H9 (cell line): ENCODE data around the gene HYAL3. TPM values are rescaled to one million over a fixed set of nuclear protein-coding genes. Genes with fewer than 3 reads are reported as not detected.
"Not testable (repeated sequence)": the region's sequence is repeated elsewhere in the genome, so short reads cannot be mapped to it uniquely, and the experiment has no call there.

Experiments used
- DNase-seq: peaks from one replicate; pipeline ENCODE4 v3.0.0-alpha.2; 2017
- H2AFZ ChIP-seq: one replicate; pipeline ENCODE4 v1.6.1; 2013; ENCODE audit warnings: mild to moderate bottlenecking, low read length, control low read depth, moderate library complexity
- H2AK5ac ChIP-seq: 2 replicates; pipeline ENCODE4 v1.6.1; 2013; ENCODE audit warnings: low read length, control low read depth, mixed read lengths; ENCODE audit not compliant: insufficient read length
- H2BK120ac ChIP-seq: one replicate; pipeline ENCODE4 v1.6.1; 2013; ENCODE audit warnings: low read depth, mild to moderate bottlenecking, low read length, control low read depth, inconsistent platforms; ENCODE audit not compliant: poor library complexity, severe bottlenecking
- H2BK12ac ChIP-seq: 2 replicates; pipeline ENCODE4 v1.6.1; 2013; ENCODE audit warnings: low read length, control low read depth, mixed read lengths, low read depth; ENCODE audit not compliant: insufficient read length
- H2BK15ac ChIP-seq: 2 replicates; pipeline ENCODE4 v1.6.1; 2013; ENCODE audit warnings: low read depth, low read length, control low read depth
- H2BK20ac ChIP-seq: one replicate; pipeline ENCODE4 v1.6.1; 2013; ENCODE audit warnings: low read depth, mild to moderate bottlenecking, low read length, control low read depth, inconsistent platforms; ENCODE audit not compliant: poor library complexity, severe bottlenecking
- H2BK5ac ChIP-seq: 2 replicates; pipeline ENCODE4 v1.6.1; 2013; ENCODE audit warnings: low read length, control low read depth, mixed read lengths; ENCODE audit not compliant: insufficient read length
- H3K14ac ChIP-seq: 2 replicates; pipeline ENCODE4 v1.6.1; 2013; ENCODE audit warnings: low read length, control low read depth; ENCODE audit not compliant: insufficient read depth
- H3K18ac ChIP-seq: 2 replicates; pipeline ENCODE4 v1.6.1; 2013; ENCODE audit warnings: low read depth, mild to moderate bottlenecking, mixed read lengths, low read length, control low read depth; ENCODE audit not compliant: insufficient read length
- H3K23ac ChIP-seq: 2 replicates; pipeline ENCODE4 v1.6.1; 2013; ENCODE audit warnings: low read length, control low read depth, mixed read lengths, low read depth; ENCODE audit not compliant: insufficient read length
- H3K23me2 ChIP-seq: 2 replicates; pipeline ENCODE4 v1.6.1; 2013; ENCODE audit warnings: low read depth, mild to moderate bottlenecking, mixed read lengths, low read length, control low read depth; ENCODE audit not compliant: insufficient read length, poor library complexity, severe bottlenecking
- H3K27ac ChIP-seq: 2 replicates; pipeline ENCODE4 v1.5.1; 2013; ENCODE audit warnings: low read length, control low read depth, mixed read lengths, low read depth; ENCODE audit not compliant: insufficient read length
- H3K27me3 ChIP-seq: 2 replicates; pipeline ENCODE4 v1.6.1; 2013; ENCODE audit warnings: low read length, control low read depth, inconsistent platforms; ENCODE audit not compliant: insufficient read depth
- H3K4ac ChIP-seq: 2 replicates; pipeline ENCODE4 v1.6.1; 2013; ENCODE audit warnings: low read depth, mild to moderate bottlenecking, control low read depth, inconsistent platforms, low read length, moderate library complexity
- H3K4me1 ChIP-seq: 2 replicates; pipeline ENCODE4 v1.6.1; 2013; ENCODE audit warnings: low read length, control low read depth, inconsistent platforms; ENCODE audit not compliant: insufficient read depth
- H3K4me2 ChIP-seq: 2 replicates; pipeline ENCODE4 v1.6.1; 2013; ENCODE audit warnings: low read length, control low read depth, mixed read lengths; ENCODE audit not compliant: insufficient read length, insufficient read depth
- H3K56ac ChIP-seq: 2 replicates; pipeline ENCODE4 v1.6.1; 2013; ENCODE audit warnings: low read depth, mild to moderate bottlenecking, mixed read lengths, low read length, control low read depth; ENCODE audit not compliant: insufficient read length
- H3K79me1 ChIP-seq: 2 replicates; pipeline ENCODE4 v1.6.1; 2013; ENCODE audit warnings: low read depth, mild to moderate bottlenecking, moderate library complexity, low read length, control low read depth, inconsistent platforms; ENCODE audit not compliant: insufficient read depth, poor library complexity, severe bottlenecking
- H3K79me2 ChIP-seq: 2 replicates; pipeline ENCODE4 v1.6.1; 2013; ENCODE audit warnings: low read length, control low read depth, inconsistent platforms; ENCODE audit not compliant: insufficient read depth
- H3K9ac ChIP-seq: 2 replicates; pipeline ENCODE4 v1.6.1; 2013; ENCODE audit warnings: low read length, control low read depth, mixed read lengths; ENCODE audit not compliant: insufficient read length; ENCODE audit errors: extremely low read depth
- H3K9me3 ChIP-seq: one replicate; pipeline ENCODE4 v1.6.1; 2013; ENCODE audit warnings: low read depth, low read length, inconsistent platforms; ENCODE audit not compliant: control insufficient read depth
- H3T11ph ChIP-seq: one replicate; pipeline ENCODE4 v1.6.1; 2013; ENCODE audit warnings: mild to moderate bottlenecking, low read length, control low read depth, inconsistent platforms
- H4K20me1 ChIP-seq: one replicate; pipeline ENCODE4 v1.6.1; 2013; ENCODE audit not compliant: control insufficient read depth, insufficient read length, insufficient read depth
- H4K5ac ChIP-seq: 2 replicates; pipeline ENCODE4 v1.6.1; 2013; ENCODE audit warnings: low read depth, mild to moderate bottlenecking, mixed read lengths, low read length, control low read depth; ENCODE audit not compliant: insufficient read length
- H4K8ac ChIP-seq: replicated peaks from 2 replicates; pipeline ENCODE4 v1.6.1; 2013; ENCODE audit warnings: low read length, control low read depth, mixed read lengths, low read depth; ENCODE audit not compliant: insufficient read length
- H4K91ac ChIP-seq: 2 replicates; pipeline ENCODE4 v1.6.1; 2013; ENCODE audit warnings: low read depth, mild to moderate bottlenecking, moderate library complexity, mixed read lengths, low read length, control low read depth; ENCODE audit not compliant: insufficient read length
- H3K27ac Mint-ChIP-seq, 3 experiments: 2 replicates in 2 of 3; 3 replicates in 1 of 3; pipeline ENCODE4 v1.8.0; 2020 to 2021; ENCODE audit warnings: mixed read lengths in 3 of 3, mild to moderate bottlenecking in 1 of 3, moderate library complexity in 1 of 3
- H3K27me3 Mint-ChIP-seq: 2 replicates; pipeline ENCODE4 v1.8.0; 2021; ENCODE audit warnings: low read depth, mild to moderate bottlenecking, moderate library complexity, mixed read lengths
- H3K36me3 Mint-ChIP-seq, 3 experiments: 2 replicates in 2 of 3; 3 replicates in 1 of 3; pipeline ENCODE4 v1.8.0; 2020 to 2021; ENCODE audit warnings: low read depth in 3 of 3, mixed read lengths in 3 of 3; ENCODE audit not compliant: insufficient read depth in 1 of 3
- H3K4me1 Mint-ChIP-seq, 2 experiments: 2 replicates each; pipeline ENCODE4 v1.8.0; 2020; ENCODE audit warnings: mixed read lengths in 2 of 2
- H3K4me3 Mint-ChIP-seq, 2 experiments: 2 replicates in 1 of 2; 3 replicates in 1 of 2; pipeline ENCODE4 v1.8.0; 2020 to 2021; ENCODE audit warnings: mild to moderate bottlenecking in 2 of 2, mixed read lengths in 2 of 2, moderate library complexity in 1 of 2
- H3K9me3 Mint-ChIP-seq, 2 experiments: 2 replicates in 1 of 2; 3 replicates in 1 of 2; pipeline ENCODE4 v1.8.0; 2020; ENCODE audit warnings: mild to moderate bottlenecking in 2 of 2, mixed read lengths in 2 of 2, moderate library complexity in 1 of 2
- CTCF ChIP-seq: fragments of 200-600 bp; sonication (generic); conservative IDR thresholded peaks from 3 replicates; pipeline ENCODE4 v1.8.0; 2021; ENCODE audit warnings: antibody characterized with exemption, mild to moderate bottlenecking
- WGBS: extraction: QIAGEN DNeasy Blood & Tissue Kit; methylation state at CpG from one replicate; pipeline ENCODE4 v1.1.7; 2013; ENCODE audit warnings: missing lambda C conversion rate, low lambda C conversion rate, mixed read lengths; ENCODE audit not compliant: insufficient read length; ENCODE audit errors: extremely low coverage; 5-methylcytosine and 5-hydroxymethylcytosine counted together
- total RNA-seq: library from RNA; stranded (reverse); gene quantifications from 2 replicates; pipeline ENCODE4 v1.2.1, GENCODE V29; 2021

HYAL3 gene
- total RNA-seq, 1 experiment from 2014 or later, result 3.1 TPM

GRCh38 chr3:50314342-50314741 lies 15.1 kb upstream of the HYAL3 start:
- H4K5ac ChIP-seq, result no peak overlapping the region
- no peaks in the 10 kb centered on the region for H3K9me3 ChIP-seq
- Mint-ChIP-seq H3K9me3 (peaks cover 14 to 17% of the 10 kb centered on the region in 2 experiments), H3K27ac (peak overlapping the region in 2 of 3 experiments; percentile 35 to 42; a peak in 3 of 7 replicates), H3K4me3 (no peak overlapping the region), H3K36me3 (peaks cover 48 to 58% (median 56%) of the 10 kb centered on the region in 3 experiments), H3K4me1 (peaks cover 6 to 18% of the 10 kb centered on the region in 2 experiments), H3K27me3 (peaks cover 4% of the 10 kb centered on the region)
- H4K91ac ChIP-seq, result no peak overlapping the region
- DNase-seq, result no peak
- H3K23me2 ChIP-seq, result no peaks in the 10 kb centered on the region
- no peaks in the 10 kb centered on the region for H3K79me1 ChIP-seq
- H4K8ac ChIP-seq, result no peak overlapping the region
- H2BK20ac ChIP-seq, result no peak overlapping the region
- no peak overlapping the region for H3K27ac ChIP-seq
- H3K4ac ChIP-seq, result no peak overlapping the region
- no peak overlapping the region for H3K56ac ChIP-seq
- no peak overlapping the region for H2AK5ac ChIP-seq
- H3K9ac ChIP-seq, result no peak overlapping the region
- TF ChIP-seq CTCF, result no peak
- no peak overlapping the region for H2BK5ac ChIP-seq
- H3T11ph ChIP-seq, result no peak overlapping the region
- H3K4me1 ChIP-seq, result no peaks in the 10 kb centered on the region
- no peak overlapping the region for H3K23ac ChIP-seq
- no peak overlapping the region for H3K18ac ChIP-seq
- H3K14ac ChIP-seq, result no peak overlapping the region
- H2BK120ac ChIP-seq, result no peak overlapping the region
- no CpG with 5 or more reads among the region's 3 CpGs for WGBS
- no peaks in the 10 kb centered on the region for H4K20me1 ChIP-seq
- no peaks in the 10 kb centered on the region for H3K27me3 ChIP-seq
- H2AFZ ChIP-seq, result no peak overlapping the region
- no peak overlapping the region for H2BK12ac ChIP-seq
- H3K4me2 ChIP-seq, result no peak overlapping the region
- H3K79me2 ChIP-seq, result no peaks in the 10 kb centered on the region
- no peak overlapping the region for H2BK15ac ChIP-seq

GRCh38 chr3:50312041-50312440 lies 12.8 kb upstream of the HYAL3 start:
- H3T11ph ChIP-seq, H4K5ac ChIP-seq, H3K18ac ChIP-seq, H3K14ac ChIP-seq, H2AK5ac ChIP-seq, H3K9me3 ChIP-seq, H3K23ac ChIP-seq, H3K4me3 Mint-ChIP-seq, DNase-seq, H3K4ac ChIP-seq, H3K56ac ChIP-seq, H3K9ac ChIP-seq, H2BK5ac ChIP-seq, H2BK120ac ChIP-seq, H3K4me1 ChIP-seq, H3K79me1 ChIP-seq, H3K27me3 Mint-ChIP-seq, H3K79me2 ChIP-seq, H2BK12ac ChIP-seq, H4K91ac ChIP-seq, H3K4me1 Mint-ChIP-seq, H2BK20ac ChIP-seq, H2AFZ ChIP-seq, H3K27ac ChIP-seq, H3K23me2 ChIP-seq, H3K27me3 ChIP-seq, H4K8ac ChIP-seq, H3K4me2 ChIP-seq, H2BK15ac ChIP-seq, H3K27ac Mint-ChIP-seq, H4K20me1 ChIP-seq: not testable (repeated sequence)
- Mint-ChIP-seq H3K36me3 (peaks cover 34 to 40% (median 35%) of the 10 kb centered on the region in 3 experiments), H3K9me3 (peaks cover 31 to 39% of the 10 kb centered on the region in 2 experiments)
- no CpG with 5 or more reads among the region's 32 CpGs for WGBS
